MM.1S (cell line): Measurements from ENCODE around the gene ADGRG2.

Experiments
- DNase-seq: peaks from one replicate; pipeline ENCODE4 v3.0.0-alpha.2; 2015
- H2AFZ ChIP-seq: fragments of 300-600 bp; sonication (generic); 2 replicates; pipeline ENCODE4 v1.6.0; 2016; ENCODE audit warnings: antibody characterized with exemption, low read length
- H3F3A ChIP-seq: fragments of 300-600 bp; sonication (generic); 2 replicates; pipeline ENCODE4 v1.6.1; 2016; ENCODE audit warnings: mild to moderate bottlenecking, antibody characterized with exemption, low read length, moderate library complexity, mixed read lengths; ENCODE audit not compliant: insufficient read depth
- H3K27ac ChIP-seq: fragments of 300-600 bp; sonication (generic); 2 replicates; pipeline ENCODE4 v1.5.1; 2016; ENCODE audit warnings: mild to moderate bottlenecking, low read length
- H3K27me3 ChIP-seq: fragments of 300-600 bp; sonication (generic); replicated peaks from 2 replicates; pipeline ENCODE4 v1.6.0; 2016; ENCODE audit warnings: low read length; ENCODE audit not compliant: insufficient read depth
- H3K36me3 ChIP-seq: fragments of 300-600 bp; sonication (generic); replicated peaks from 2 replicates; pipeline ENCODE4 v1.6.1; 2016; ENCODE audit warnings: mild to moderate bottlenecking, low read length, mixed read lengths; ENCODE audit not compliant: insufficient read depth
- H3K4me1 ChIP-seq: fragments of 300-600 bp; sonication (generic); 2 replicates; pipeline ENCODE4 v1.6.1; 2016; ENCODE audit warnings: low read length, mixed read lengths
- H3K4me2 ChIP-seq: fragments of 300-600 bp; sonication (generic); 2 replicates; pipeline ENCODE4 v1.6.0; 2016; ENCODE audit warnings: low read depth, low read length
- H3K4me3 ChIP-seq: fragments of 300-600 bp; sonication (generic); 2 replicates; pipeline ENCODE4 v1.5.1; 2016; ENCODE audit warnings: low read length, mixed read lengths
- H3K79me2 ChIP-seq: fragments of 300-600 bp; sonication (generic); 2 replicates; pipeline ENCODE4 v1.6.1; 2016; ENCODE audit warnings: mixed run types, low read length, mixed read lengths
- H3K9ac ChIP-seq: fragments of 300-600 bp; sonication (generic); 2 replicates; pipeline ENCODE4 v1.6.1; 2016; ENCODE audit warnings: low read length, mixed read lengths
- H3K9me2 ChIP-seq: fragments of 300-600 bp; sonication (generic); replicated peaks from 2 replicates; pipeline ENCODE4 v1.6.1; 2016; ENCODE audit warnings: mild to moderate bottlenecking, low read length, mixed read lengths; ENCODE audit not compliant: insufficient read depth
- H3K9me3 ChIP-seq: fragments of 300-600 bp; sonication (generic); replicated peaks from 2 replicates; pipeline ENCODE4 v1.6.1; 2016; ENCODE audit warnings: mild to moderate bottlenecking, low read length, mixed read lengths; ENCODE audit not compliant: insufficient read depth
- H4K20me1 ChIP-seq: fragments of 300-600 bp; sonication (generic); 2 replicates; pipeline ENCODE4 v1.6.1; 2016; ENCODE audit warnings: mild to moderate bottlenecking, low read length, moderate library complexity, mixed read lengths; ENCODE audit not compliant: insufficient read depth
- EZH2 ChIP-seq: fragments of 300-600 bp; sonication (generic); optimal IDR thresholded peaks from 2 replicates; pipeline ENCODE3; 2017; ENCODE audit warnings: low read depth, mild to moderate bottlenecking, antibody characterized with exemption, low read length, mixed read lengths
- EZH2phosphoT487 ChIP-seq: fragments of 300-600 bp; sonication (generic); IDR thresholded peaks from 2 replicates; pipeline ENCODE4 v1.6.1; 2018; ENCODE audit warnings: antibody characterized with exemption, low read length
- TF ChIP-seq, protein P1 (sequence below): fragments of 300-600 bp; sonication (generic); IDR thresholded peaks from 2 replicates; pipeline ENCODE4 v1.5.1; 2016; ENCODE audit warnings: antibody characterized with exemption, low read length, mixed read lengths

The ADGRG2 gene

DNA sequence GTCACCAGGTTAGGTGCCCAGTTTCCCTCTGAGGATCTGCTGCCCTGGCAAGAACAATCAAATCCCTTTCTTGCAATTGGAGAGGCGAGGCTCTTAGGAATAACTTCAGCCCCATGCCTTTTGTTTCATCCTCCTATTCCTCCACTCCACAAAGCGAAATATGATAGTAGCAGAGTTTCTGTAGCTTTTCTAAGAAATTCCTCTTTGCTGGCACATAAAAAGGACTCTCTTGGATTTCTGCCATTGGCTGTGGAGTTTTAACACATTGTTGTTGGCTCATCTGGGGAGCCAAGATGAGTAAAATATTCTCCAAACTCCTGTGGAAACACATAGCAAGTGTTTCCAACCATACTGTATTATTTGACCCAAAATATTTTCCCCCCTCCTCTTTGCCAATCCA lies 11.0 kb upstream of the ADGRG2 start:
- Histone ChIP-seq H3K36me3 (no peaks in the 10 kb centered on the region), H3K79me2 (no peaks in the 10 kb centered on the region), H2AFZ (no peak overlapping the region), H4K20me1 (no peaks in the 10 kb centered on the region), H3K9ac (no peak overlapping the region), H3K9me2 (no peaks in the 10 kb centered on the region), H3F3A (no peaks in the 10 kb centered on the region), H3K27ac (no peak overlapping the region), H3K9me3 (no peaks in the 10 kb centered on the region), H3K4me2 (no peak overlapping the region), H3K27me3 (no peaks in the 10 kb centered on the region), H3K4me1 (no peaks in the 10 kb centered on the region), H3K4me3 (no peak overlapping the region)
- no peak for DNase-seq
- TF ChIP-seq, protein P1, sequence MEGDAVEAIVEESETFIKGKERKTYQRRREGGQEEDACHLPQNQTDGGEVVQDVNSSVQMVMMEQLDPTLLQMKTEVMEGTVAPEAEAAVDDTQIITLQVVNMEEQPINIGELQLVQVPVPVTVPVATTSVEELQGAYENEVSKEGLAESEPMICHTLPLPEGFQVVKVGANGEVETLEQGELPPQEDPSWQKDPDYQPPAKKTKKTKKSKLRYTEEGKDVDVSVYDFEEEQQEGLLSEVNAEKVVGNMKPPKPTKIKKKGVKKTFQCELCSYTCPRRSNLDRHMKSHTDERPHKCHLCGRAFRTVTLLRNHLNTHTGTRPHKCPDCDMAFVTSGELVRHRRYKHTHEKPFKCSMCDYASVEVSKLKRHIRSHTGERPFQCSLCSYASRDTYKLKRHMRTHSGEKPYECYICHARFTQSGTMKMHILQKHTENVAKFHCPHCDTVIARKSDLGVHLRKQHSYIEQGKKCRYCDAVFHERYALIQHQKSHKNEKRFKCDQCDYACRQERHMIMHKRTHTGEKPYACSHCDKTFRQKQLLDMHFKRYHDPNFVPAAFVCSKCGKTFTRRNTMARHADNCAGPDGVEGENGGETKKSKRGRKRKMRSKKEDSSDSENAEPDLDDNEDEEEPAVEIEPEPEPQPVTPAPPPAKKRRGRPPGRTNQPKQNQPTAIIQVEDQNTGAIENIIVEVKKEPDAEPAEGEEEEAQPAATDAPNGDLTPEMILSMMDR = no peak
- TF ChIP-seq EZH2phosphoT487 = no peak
- TF ChIP-seq EZH2 = no peak

DNA sequence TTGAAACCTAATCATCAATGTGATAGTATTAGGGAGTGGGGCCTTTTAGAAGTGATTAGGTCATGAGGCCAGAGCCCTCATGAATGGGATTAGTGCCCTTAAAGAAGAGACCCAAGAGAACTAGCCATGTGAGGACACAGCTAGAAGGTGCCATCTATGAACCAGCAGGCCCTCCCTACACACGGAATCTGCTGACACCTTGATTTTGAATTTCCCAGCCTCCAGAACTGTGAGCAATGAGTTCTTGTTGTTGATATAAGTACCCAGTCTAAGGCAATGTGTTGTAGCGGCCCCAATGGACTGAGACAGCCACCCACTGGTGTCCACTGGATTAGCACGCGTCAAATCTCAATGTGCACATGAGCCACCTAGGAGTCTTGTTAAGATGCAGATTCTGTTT lies 8.4 kb upstream of the ADGRG2 start:
- H3K27me3 ChIP-seq = no peaks in the 10 kb centered on the region
- no peaks in the 10 kb centered on the region for H4K20me1 ChIP-seq
- TF ChIP-seq, protein P1 = no peak
- TF ChIP-seq EZH2phosphoT487 = no peak
- TF ChIP-seq EZH2 = no peak
- no peaks in the 10 kb centered on the region for H3K9me2 ChIP-seq
- H3K9me3 ChIP-seq = no peaks in the 10 kb centered on the region
- no peaks in the 10 kb centered on the region for H3F3A ChIP-seq
- no peak for DNase-seq
- no peak overlapping the region for H3K27ac ChIP-seq
- no peak overlapping the region for H3K9ac ChIP-seq
- no peaks in the 10 kb centered on the region for H3K4me1 ChIP-seq
- no peak overlapping the region for H3K4me2 ChIP-seq
- H3K79me2 ChIP-seq = no peaks in the 10 kb centered on the region
- no peak overlapping the region for H3K4me3 ChIP-seq
- H3K36me3 ChIP-seq = no peaks in the 10 kb centered on the region
- H2AFZ ChIP-seq = no peak overlapping the region

DNA sequence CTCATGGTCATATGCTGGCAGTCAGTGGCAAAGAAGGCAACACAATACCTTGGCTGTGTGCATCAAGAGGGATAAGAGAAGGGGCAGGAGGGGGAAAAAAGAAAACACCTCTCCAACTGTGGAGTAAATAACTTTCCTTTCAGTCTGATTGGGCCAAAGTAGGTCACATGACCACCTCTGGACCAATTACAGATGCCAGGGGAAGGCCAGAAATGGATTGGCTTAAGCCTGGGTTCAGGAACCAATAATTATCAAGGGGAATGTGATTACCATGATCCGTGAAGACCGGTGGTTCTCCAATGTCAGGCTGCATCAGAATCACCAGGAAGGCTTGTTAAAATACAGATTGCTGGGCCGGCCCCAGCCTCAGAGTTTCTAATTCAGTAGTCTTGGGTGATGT lies 7.4 kb upstream of the ADGRG2 start:
- Histone ChIP-seq H3K9me2 (no peaks in the 10 kb centered on the region), H3F3A (no peaks in the 10 kb centered on the region), H3K4me3 (no peak overlapping the region), H3K4me2 (no peak overlapping the region), H3K27ac (no peak overlapping the region), H3K27me3 (no peaks in the 10 kb centered on the region), H3K4me1 (no peaks in the 10 kb centered on the region), H3K36me3 (no peaks in the 10 kb centered on the region), H3K79me2 (no peaks in the 10 kb centered on the region), H4K20me1 (no peaks in the 10 kb centered on the region), H3K9me3 (no peaks in the 10 kb centered on the region), H2AFZ (no peak overlapping the region), H3K9ac (no peak overlapping the region)
- TF ChIP-seq EZH2 (no peak), EZH2phosphoT487 (no peak)
- TF ChIP-seq, protein P1 = no peak
- no peak for DNase-seq
